HFFc6 (cell line): ENCODE data around the gene TUBB2B. TPM values are rescaled to one million over a fixed set of nuclear protein-coding genes. Genes with fewer than 3 reads are reported as not detected.

Experiments used
- DNase-seq: peaks from one replicate; pipeline ENCODE4 v3.0.0-alpha.2; 2018
- H3K27ac Mint-ChIP-seq: 2 replicates; pipeline ENCODE4 v1.8.0; 2020; ENCODE audit warnings: mild to moderate bottlenecking, mixed read lengths
- H3K27me3 Mint-ChIP-seq: 2 replicates; pipeline ENCODE4 v1.8.0; 2021; ENCODE audit warnings: mild to moderate bottlenecking, moderate library complexity, mixed read lengths; ENCODE audit not compliant: insufficient read depth
- H3K36me3 Mint-ChIP-seq: 2 replicates; pipeline ENCODE4 v1.8.0; 2021; ENCODE audit warnings: low read depth, mixed read lengths
- H3K4me1 Mint-ChIP-seq: 2 replicates; pipeline ENCODE4 v1.8.0; 2020; ENCODE audit warnings: low read depth, mixed read lengths
- H3K4me3 Mint-ChIP-seq: 2 replicates; pipeline ENCODE4 v1.8.0; 2020; ENCODE audit warnings: mild to moderate bottlenecking, moderate library complexity, mixed read lengths
- H3K9me3 Mint-ChIP-seq: 2 replicates; pipeline ENCODE4 v1.8.0; 2020; ENCODE audit warnings: mild to moderate bottlenecking, mixed read lengths
- CTCF ChIP-seq: fragments of 200-600 bp; sonication (generic); IDR thresholded peaks from 2 replicates; pipeline ENCODE4 v1.5.0; 2021; ENCODE audit warnings: antibody characterized with exemption, mild to moderate bottlenecking
- total RNA-seq, 6 experiments: library from RNA; stranded (reverse); fragmentation: NEBNext Ultra II Directional; extraction: Animal tissue kit (Norgen Biotek cat#: 25700); gene quantifications; 2 replicates in 1 of 6; 3 replicates in 5 of 6; pipeline ENCODE4 v1.2.3, GENCODE V29; 2021

The TUBB2B gene
- total RNA-seq, 6 experiments from 2014 or later, result 0.14 to 1.3 (median 0.90) TPM

GRCh38 chr6:3258201-3258600, 30.7 kb upstream of the TUBB2B start:
- no peak for TF ChIP-seq CTCF
- H3K4me3 Mint-ChIP-seq, result peak overlapping the region; percentile 64; the same call in 1 of the 2 replicates
- peaks cover 13% of the 10 kb centered on the region for H3K36me3 Mint-ChIP-seq
- peaks cover 11% of the 10 kb centered on the region for H3K27me3 Mint-ChIP-seq
- no peak overlapping the region for H3K27ac Mint-ChIP-seq
- no peak for DNase-seq
- peaks cover 7% of the 10 kb centered on the region; the same call in 1 of the 2 replicates for H3K9me3 Mint-ChIP-seq
- peaks cover 27% of the 10 kb centered on the region for H3K4me1 Mint-ChIP-seq

- TF ChIP-seq CTCF, result no peak
- H3K27ac Mint-ChIP-seq, result no peak overlapping the region
- no peak overlapping the region for H3K4me3 Mint-ChIP-seq
- peaks cover 11% of the 10 kb centered on the region for H3K27me3 Mint-ChIP-seq
- H3K36me3 Mint-ChIP-seq, result peaks cover 7% of the 10 kb centered on the region
- DNase-seq, result no peak
- H3K9me3 Mint-ChIP-seq, result peaks cover 7% of the 10 kb centered on the region; the same call in 1 of the 2 replicates
- peaks cover 24% of the 10 kb centered on the region for H3K4me1 Mint-ChIP-seq
Observed at GRCh38 chr6:3253597-3253961, 26.1 kb upstream of the TUBB2B start.

GRCh38 chr6:3252861-3253596, 25.6 kb upstream of the TUBB2B start:
- peaks cover 11% of the 10 kb centered on the region for H3K27me3 Mint-ChIP-seq
- TF ChIP-seq CTCF, result no peak
- H3K4me3 Mint-ChIP-seq, result no peak overlapping the region
- no peak overlapping the region for H3K27ac Mint-ChIP-seq
- DNase-seq, result no peak
- H3K4me1 Mint-ChIP-seq, result peaks cover 30% of the 10 kb centered on the region
- H3K9me3 Mint-ChIP-seq, result peaks cover 7% of the 10 kb centered on the region; the same call in 1 of the 2 replicates
- H3K36me3 Mint-ChIP-seq, result peaks cover 7% of the 10 kb centered on the region

- Mint-ChIP-seq H3K9me3 (peaks cover 7% of the 10 kb centered on the region; the same call in 1 of the 2 replicates), H3K36me3 (peaks cover 7% of the 10 kb centered on the region), H3K4me1 (peaks cover 36% of the 10 kb centered on the region), H3K4me3 (no peak overlapping the region), H3K27ac (no peak overlapping the region), H3K27me3 (peaks cover 11% of the 10 kb centered on the region)
- no peak for TF ChIP-seq CTCF
- DNase-seq, result no peak
Observed at GRCh38 chr6:3252369-3252768, 24.9 kb upstream of the TUBB2B start.

- TF ChIP-seq CTCF, result peak; percentile 97
- Mint-ChIP-seq H3K4me3 (peak overlapping the region; percentile 18), H3K27me3 (peaks cover 7% of the 10 kb centered on the region), H3K36me3 (peaks cover 7% of the 10 kb centered on the region), H3K9me3 (peaks cover 7% of the 10 kb centered on the region; the same call in 1 of the 2 replicates), H3K4me1 (peaks cover 43% of the 10 kb centered on the region), H3K27ac (peak overlapping the region; percentile 41; the same call in 1 of the 2 replicates)
- DNase-seq, result peak; percentile 75
Observed at GRCh38 chr6:3251462-3252314, 24.2 kb upstream of the TUBB2B start.
